GM12874 (cell line): ENCODE data around the gene SLC7A10.

ENCODE experiments used
- TF ChIP-seq, protein P1 (sequence below): IDR thresholded peaks from 2 replicates; pipeline ENCODE4 v1.5.1; 2011; ENCODE audit warnings: low read depth, mild to moderate bottlenecking, control low read depth, low read length, moderate library complexity; ENCODE audit not compliant: insufficient read depth

Gene SLC7A10

DNA sequence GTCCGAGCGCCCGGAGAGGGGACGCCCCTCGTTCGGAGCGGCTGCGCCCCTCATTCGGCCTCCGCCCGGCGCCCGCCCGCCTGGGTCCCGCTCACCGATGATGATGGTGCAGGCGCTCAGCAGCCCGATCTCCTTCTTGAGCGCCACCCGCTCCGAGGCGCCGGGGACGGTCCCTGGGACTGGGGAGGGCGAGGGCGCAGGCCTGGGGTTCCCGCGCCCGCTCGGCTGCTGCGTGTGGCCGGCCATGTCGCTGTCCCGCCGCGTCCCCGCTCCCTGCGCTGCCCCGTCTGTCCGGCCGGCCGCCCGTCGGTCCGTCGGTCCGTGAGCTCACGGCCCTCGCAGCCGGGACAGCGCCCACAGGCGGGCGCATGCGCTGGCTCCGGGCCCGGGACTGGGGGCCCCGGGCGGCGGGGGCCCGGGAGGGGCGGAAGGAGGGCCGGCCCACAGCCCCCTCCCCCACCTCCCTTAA, at the start of gene SLC7A10:
Gene SLC7A10 (minus strand): TSS at position 393 of the 469 bp plus-strand sequence. CDS start 147 bp downstream, at position 246.
- TF ChIP-seq, protein P1, sequence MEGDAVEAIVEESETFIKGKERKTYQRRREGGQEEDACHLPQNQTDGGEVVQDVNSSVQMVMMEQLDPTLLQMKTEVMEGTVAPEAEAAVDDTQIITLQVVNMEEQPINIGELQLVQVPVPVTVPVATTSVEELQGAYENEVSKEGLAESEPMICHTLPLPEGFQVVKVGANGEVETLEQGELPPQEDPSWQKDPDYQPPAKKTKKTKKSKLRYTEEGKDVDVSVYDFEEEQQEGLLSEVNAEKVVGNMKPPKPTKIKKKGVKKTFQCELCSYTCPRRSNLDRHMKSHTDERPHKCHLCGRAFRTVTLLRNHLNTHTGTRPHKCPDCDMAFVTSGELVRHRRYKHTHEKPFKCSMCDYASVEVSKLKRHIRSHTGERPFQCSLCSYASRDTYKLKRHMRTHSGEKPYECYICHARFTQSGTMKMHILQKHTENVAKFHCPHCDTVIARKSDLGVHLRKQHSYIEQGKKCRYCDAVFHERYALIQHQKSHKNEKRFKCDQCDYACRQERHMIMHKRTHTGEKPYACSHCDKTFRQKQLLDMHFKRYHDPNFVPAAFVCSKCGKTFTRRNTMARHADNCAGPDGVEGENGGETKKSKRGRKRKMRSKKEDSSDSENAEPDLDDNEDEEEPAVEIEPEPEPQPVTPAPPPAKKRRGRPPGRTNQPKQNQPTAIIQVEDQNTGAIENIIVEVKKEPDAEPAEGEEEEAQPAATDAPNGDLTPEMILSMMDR = no peak

DNA sequence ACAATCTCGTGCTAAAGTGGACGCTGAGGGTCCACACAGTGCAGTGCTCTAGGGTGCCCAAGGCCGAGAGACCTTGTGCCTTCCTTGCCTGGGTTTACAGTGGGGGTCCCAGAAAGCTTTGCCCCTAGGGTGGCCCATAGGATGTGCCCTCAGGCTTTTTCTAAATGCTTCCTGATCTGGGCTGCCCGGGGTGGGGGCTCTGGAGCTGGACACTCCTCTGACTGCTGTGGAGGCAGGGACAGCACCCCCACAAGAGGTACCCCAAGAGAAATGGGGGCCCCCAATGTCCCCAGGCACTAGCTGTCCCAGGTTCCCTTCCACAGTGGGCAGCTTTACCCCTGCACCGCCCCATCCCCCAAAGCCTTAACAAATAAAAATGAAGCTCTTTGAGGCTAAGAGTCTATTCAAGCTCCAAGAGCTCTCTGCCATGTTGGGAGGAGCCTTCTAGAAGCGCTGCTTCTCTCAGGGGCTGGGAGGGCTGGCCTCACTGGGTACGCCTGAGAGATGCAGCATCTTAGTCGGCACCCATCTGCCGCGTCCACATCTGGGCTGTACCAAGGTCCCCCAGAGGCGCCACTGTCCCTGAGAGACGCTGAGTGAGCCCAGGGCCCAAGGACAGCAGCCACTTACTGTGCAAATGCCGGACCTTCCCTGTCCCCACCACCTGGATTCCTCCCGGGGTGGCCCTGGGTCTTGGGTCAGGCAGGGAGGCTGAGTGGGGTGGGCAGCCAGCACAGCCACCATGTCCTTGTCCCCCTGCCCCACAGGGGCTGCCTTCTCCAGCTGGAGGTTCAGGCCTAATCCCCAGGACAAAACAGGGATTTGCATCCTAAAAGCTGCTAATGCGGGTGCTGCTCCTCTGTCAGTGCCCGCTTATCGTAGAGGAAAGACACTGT, 49.3 kb upstream of the SLC7A10 start:
- TF ChIP-seq, protein P1 = no peak

DNA sequence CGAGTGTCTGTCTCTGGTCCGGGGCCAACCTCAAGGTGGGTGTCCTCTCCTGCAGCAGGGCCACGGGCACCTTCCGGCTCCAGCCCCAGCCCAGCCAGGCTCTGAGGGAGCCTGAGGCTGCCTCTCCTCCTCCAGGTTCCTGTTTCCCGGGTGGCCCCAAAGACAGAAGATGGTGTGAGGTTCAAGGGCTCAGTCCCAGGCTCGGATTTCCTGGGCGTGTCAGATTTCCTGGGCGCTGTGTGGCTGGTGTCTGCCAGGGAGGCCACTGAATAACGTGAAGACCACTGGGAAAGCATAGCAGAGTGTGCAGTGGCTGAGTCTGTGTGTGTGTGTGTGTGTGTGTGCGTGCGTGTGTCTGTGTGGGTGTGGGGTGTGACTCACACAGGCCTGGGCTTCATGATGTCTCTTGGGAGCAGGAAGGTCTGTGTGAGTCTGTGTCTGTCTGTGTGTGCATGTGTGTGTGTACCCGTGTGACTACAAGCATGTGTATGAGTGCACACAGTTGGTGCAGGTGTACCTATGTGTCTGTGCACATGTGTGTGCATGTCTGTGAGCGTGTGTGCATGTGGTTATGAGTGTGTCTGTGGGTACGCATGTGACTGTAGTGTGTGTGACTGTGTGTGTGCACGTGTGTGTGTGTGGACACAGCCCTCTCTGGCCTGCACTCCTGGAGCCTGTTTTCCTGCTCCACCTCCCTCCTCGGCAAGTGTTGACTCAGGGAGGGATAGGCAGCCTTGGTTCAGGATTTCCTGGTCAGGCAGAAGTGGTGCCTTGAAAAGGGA, 48.4 kb upstream of the SLC7A10 start:
- TF ChIP-seq, protein P1 = no peak

DNA sequence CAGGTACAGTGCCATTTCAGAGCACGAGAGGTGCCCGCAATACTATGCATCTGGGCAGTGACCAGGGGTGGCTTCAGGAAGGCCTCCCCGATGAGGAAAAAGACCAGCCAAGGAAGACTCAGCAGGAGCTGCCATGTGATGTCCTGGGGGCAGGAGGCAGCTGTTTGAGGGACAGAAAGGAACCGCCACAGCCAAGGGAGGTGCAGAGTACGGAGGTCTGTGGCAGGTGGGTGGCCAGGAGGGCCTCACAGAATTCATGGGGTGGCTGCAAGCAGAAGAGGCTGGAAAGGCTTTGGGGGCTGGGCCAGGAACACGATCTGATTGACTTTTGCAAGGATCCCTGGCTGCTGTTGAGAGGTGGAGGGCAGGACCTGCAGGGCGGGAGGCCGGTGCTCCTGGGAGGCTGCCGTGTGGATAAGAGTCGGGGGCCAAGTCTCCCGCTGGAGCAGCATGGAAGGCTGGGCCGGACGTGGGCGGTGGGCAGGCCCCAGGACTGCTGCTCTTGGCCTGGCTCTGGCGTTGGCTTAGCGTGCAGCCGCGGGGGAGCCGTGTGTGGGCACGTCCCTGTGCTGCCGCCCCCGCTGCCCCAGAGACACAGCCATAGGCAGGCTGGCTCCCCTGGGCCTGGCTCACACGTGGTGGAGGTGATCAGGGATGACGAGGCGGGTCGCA, 47.6 kb upstream of the SLC7A10 start:
- TF ChIP-seq, protein P1 = no peak

DNA sequence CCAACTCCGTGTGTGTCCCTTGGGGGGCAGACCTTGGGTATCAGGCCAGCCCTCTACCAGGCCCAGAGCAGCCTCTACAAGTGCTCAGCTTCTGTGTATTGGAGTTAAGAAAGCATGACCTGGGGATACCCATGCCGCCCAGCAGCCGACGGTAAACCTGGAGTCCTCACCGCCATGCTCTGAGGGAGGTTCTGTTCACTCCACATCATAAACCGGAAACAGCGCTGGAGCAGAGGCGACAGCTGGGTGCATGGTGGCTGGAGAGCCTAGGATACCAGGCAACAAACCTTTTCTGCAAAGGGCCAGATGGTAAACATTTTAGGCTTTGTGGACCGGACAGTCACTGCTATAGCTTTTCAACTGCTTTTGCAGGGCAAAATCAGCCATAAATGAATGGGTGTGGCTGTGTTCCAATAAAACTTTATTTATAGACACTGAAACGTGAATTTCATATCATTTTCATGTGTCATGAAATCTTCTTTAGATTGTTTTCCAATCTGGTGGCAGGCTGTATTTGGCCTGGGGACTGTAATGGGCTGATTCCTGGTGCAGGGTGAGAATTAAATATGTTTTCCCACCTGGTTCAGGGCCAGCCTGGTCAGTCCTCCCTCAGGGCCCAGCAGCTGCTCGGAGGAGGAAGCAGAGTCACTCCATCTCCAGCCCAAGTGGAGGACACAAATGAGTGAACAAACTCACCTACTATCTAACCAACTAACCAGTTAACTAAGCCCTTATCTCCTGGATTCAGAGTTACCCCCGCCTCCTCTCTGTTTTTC, 45.8 kb upstream of the SLC7A10 start:
- TF ChIP-seq, protein P1 = no peak

DNA sequence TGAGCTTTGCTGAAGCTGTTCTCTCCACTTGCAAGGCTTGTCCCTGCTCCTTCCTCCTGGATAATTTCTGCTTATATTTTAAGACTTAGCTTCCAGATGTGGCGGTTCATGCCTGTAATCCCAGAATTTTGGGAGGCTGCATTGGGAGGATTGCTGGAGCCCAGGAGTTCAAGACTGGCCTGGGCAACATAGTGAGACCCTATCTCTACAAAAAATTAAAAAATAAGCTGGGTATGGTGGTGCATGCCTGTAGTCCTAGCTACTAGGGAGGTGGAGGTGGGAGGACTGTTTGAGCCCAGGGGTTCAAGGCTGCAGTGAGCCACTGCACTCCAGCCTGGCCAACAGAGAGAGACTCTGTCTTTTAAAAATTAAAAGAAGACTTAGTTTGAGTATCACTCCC, 45.1 kb upstream of the SLC7A10 start:
- TF ChIP-seq, protein P1 = no peak

DNA sequence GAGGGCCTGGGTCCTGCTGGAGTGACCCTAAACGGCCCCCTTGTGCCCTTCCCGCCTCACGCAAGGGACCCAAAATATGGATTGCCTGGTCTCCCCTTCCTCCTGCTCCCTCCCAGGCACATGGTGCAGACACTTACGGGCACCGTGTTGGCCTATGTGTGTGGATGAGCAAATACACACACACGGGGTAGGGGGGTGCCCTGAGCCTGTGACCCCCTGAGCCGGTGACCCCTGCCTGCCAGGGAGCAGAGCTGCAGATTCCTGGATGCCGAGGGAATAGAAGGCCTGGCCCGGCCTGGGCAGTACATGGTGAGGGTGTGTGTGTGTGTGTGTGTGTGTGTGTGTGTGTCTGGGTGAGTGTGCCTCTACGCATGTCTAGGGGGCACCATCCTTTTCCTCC, 43.4 kb upstream of the SLC7A10 start:
- TF ChIP-seq, protein P1 = no peak
